Progenitor cell of endocrine pancreas (in vitro differentiated cells): ENCODE data around the gene ARHGAP10. TPM values are rescaled to one million over a fixed set of nuclear protein-coding genes. Genes with fewer than 3 reads are reported as not detected.

Source experiments
- DNase-seq: peaks from one replicate; pipeline ENCODE4 v3.0.0; 2021; ENCODE audit warnings: low spot score; ENCODE audit not compliant: unreplicated experiment
- H3K27ac Mint-ChIP-seq: 2 replicates; pipeline ENCODE4 v1.8.0; 2021; ENCODE audit warnings: mild to moderate bottlenecking, moderate library complexity, mixed read lengths
- H3K27me3 Mint-ChIP-seq: 2 replicates; pipeline ENCODE4 v1.8.0; 2021; ENCODE audit warnings: mixed read lengths
- H3K36me3 Mint-ChIP-seq: 2 replicates; pipeline ENCODE4 v1.8.0; 2022; ENCODE audit warnings: mixed read lengths; ENCODE audit not compliant: insufficient read depth
- H3K4me1 Mint-ChIP-seq: 2 replicates; pipeline ENCODE4 v1.8.0; 2021; ENCODE audit warnings: low read depth, mixed read lengths
- H3K4me3 Mint-ChIP-seq: 2 replicates; pipeline ENCODE4 v1.8.0; 2021; ENCODE audit warnings: low read depth, mild to moderate bottlenecking, moderate library complexity, mixed read lengths
- H3K9me3 Mint-ChIP-seq: 2 replicates; pipeline ENCODE4 v1.8.0; 2021; ENCODE audit warnings: low read depth, mixed read lengths
- total RNA-seq: library from RNA; stranded (reverse); gene quantifications from 2 replicates; pipeline ENCODE4 v1.2.1, GENCODE V29; 2021
- TF ChIP-seq, protein P1 (sequence below): fragments of 200-600 bp; sonication (generic); IDR thresholded peaks from one replicate; pipeline ENCODE4 v1.5.0; 2021; ENCODE audit warnings: antibody characterized with exemption, mild to moderate bottlenecking; ENCODE audit not compliant: unreplicated experiment

The ARHGAP10 gene
- total RNA-seq, 1 donor from 2014 or later: 11.0 TPM

DNA sequence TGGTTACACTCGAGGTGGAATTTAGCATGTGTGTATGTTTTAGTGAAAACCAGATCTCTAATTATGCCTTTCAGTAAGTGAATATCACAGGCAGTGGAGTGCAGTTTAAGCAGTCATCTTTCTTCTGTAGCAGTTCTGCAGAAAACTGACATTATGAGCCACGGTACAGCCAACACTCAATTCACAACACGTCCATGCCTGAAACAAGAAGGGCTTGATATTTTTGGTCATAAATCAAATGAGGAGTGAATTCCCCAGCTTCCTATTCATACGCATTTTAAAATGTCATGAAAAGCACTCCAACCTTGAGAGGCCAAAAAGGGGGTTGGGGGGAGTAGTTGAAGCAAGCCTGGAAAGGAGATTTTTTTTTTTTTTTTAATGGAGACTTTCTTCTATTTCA lies 316.7 kb downstream of the ARHGAP10 start:
- H3K4me3 Mint-ChIP-seq: no peak overlapping the region

DNA sequence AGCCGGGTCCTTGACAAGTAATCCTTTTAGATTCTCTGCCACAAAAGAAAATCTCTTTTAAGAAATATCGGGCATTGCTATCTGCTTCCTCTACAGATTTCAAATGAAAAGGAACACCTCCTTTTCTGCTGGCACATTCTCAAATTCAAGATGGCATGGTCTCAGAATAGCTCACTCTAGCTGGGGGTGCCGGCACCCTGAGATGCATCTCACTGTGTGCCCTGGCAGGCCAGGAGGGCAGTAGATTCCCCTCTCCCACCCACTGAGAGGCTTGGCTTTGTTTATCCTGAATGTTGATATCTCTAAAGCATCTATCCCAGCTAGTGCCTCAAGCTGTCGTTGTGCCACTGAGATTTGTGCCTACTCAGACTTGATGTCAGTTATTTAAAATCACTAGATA lies 319.5 kb downstream of the ARHGAP10 start:
- DNase-seq: no peak
- Mint-ChIP-seq H3K27me3 (no peaks in the 10 kb centered on the region), H3K9me3 (no peaks in the 10 kb centered on the region), H3K27ac (no peak overlapping the region), H3K36me3 (no peaks in the 10 kb centered on the region), H3K4me1 (peaks cover 4% of the 10 kb centered on the region), H3K4me3 (no peak overlapping the region)
- TF ChIP-seq, protein P1, sequence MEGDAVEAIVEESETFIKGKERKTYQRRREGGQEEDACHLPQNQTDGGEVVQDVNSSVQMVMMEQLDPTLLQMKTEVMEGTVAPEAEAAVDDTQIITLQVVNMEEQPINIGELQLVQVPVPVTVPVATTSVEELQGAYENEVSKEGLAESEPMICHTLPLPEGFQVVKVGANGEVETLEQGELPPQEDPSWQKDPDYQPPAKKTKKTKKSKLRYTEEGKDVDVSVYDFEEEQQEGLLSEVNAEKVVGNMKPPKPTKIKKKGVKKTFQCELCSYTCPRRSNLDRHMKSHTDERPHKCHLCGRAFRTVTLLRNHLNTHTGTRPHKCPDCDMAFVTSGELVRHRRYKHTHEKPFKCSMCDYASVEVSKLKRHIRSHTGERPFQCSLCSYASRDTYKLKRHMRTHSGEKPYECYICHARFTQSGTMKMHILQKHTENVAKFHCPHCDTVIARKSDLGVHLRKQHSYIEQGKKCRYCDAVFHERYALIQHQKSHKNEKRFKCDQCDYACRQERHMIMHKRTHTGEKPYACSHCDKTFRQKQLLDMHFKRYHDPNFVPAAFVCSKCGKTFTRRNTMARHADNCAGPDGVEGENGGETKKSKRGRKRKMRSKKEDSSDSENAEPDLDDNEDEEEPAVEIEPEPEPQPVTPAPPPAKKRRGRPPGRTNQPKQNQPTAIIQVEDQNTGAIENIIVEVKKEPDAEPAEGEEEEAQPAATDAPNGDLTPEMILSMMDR: no peak

More for the DNA sequence above, 316.7 kb downstream of the ARHGAP10 start:
- no peaks in the 10 kb centered on the region for H3K27me3 Mint-ChIP-seq
- TF ChIP-seq, protein P1: no peak
- H3K36me3 Mint-ChIP-seq: no peaks in the 10 kb centered on the region
- no peak for DNase-seq
- no peaks in the 10 kb centered on the region for H3K9me3 Mint-ChIP-seq
- H3K27ac Mint-ChIP-seq: no peak overlapping the region
- H3K4me1 Mint-ChIP-seq: no peaks in the 10 kb centered on the region

DNA sequence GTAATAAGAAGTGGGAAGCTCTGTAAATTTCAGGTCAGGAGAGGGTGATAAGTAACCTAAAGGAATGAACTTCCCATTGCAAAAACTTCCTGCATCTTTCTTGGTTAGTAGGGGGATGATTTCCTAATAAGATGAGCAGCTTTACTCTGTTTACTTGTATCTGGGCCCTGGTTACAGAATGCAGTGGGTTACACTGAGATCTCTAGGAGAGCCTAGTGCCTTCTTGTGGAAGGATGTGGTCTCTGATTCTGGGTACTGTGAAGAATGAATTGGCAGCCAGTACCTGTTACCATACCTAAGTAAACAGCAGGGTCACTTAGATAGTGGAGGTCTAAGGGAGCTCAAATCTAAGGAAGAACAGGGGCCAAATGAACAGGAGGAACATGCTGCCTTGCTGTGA lies 320.6 kb downstream of the ARHGAP10 start:
- Mint-ChIP-seq H3K9me3 (no peaks in the 10 kb centered on the region), H3K4me1 (peaks cover 5% of the 10 kb centered on the region), H3K4me3 (no peak overlapping the region), H3K27ac (no peak overlapping the region), H3K36me3 (no peaks in the 10 kb centered on the region), H3K27me3 (no peaks in the 10 kb centered on the region)
- TF ChIP-seq, protein P1: no peak
- DNase-seq: no peak

DNA sequence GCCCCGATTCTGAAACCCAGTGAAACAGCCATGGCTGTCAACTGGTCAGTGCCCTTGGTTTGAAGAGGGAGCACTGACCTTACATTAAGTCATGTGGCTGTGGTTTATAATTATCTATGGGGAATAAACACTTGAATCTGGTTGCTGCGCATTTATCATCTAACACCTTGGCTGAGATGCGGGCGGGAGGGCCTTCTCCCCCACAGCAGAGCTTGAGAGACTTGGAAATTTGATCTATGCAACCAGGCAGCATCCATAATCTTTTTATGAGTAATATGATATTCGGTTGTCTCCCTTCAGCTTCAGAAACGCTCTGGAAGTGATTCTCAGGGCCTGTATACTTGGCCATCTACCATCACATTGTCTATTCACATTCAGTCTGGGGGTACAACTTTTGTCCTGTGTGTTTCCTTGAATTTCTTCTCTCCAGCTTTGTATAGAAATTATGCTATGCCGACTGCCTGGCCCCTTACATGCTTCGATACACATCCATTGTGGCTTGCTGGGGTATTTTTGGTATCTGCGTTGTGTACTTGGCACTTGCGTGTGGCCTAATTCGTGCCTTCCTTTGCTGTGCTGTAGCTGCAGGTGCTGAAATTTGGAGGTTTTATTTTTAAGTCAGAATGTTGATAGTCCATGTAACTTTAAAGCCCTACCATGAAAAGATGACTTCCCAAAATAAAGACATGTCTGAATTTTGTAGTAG lies 321.6 kb downstream of the ARHGAP10 start:
- no peaks in the 10 kb centered on the region for H3K9me3 Mint-ChIP-seq
- no peak for DNase-seq
- no peaks in the 10 kb centered on the region for H3K27me3 Mint-ChIP-seq
- no peak overlapping the region for H3K4me3 Mint-ChIP-seq
- TF ChIP-seq, protein P1: no peak
- peaks cover 5% of the 10 kb centered on the region for H3K4me1 Mint-ChIP-seq
- no peaks in the 10 kb centered on the region for H3K36me3 Mint-ChIP-seq
- no peak overlapping the region for H3K27ac Mint-ChIP-seq

DNA sequence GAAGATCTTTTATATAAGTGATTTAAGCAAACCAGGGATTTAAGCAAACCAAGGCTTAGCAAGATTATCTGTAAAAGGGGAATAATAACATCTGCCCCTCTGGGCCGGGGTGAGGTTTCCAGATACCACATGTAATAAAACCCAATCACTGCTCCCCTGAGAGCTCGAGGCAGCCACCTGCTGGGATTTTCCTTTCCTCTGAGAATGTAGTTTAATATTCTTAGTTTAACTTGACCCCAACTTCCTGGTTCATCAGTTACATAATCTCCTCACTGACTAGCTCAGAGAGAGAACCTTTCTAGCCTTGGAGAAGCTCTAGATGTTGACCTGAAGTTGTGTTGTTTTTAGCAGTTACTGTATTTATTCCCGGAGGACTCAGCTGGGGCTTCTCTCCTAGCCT lies 322.4 kb downstream of the ARHGAP10 start:
- DNase-seq: no peak
- H3K27me3 Mint-ChIP-seq: no peaks in the 10 kb centered on the region
- TF ChIP-seq, protein P1: no peak
- no peaks in the 10 kb centered on the region for H3K36me3 Mint-ChIP-seq
- H3K27ac Mint-ChIP-seq: no peak overlapping the region
- H3K4me3 Mint-ChIP-seq: no peak overlapping the region
- H3K4me1 Mint-ChIP-seq: peaks cover 5% of the 10 kb centered on the region
- no peaks in the 10 kb centered on the region for H3K9me3 Mint-ChIP-seq
